ENCODE measurements around the gene SGO2. TPM values are rescaled to one million over a fixed set of nuclear protein-coding genes. Genes with fewer than 3 reads are reported as not detected.
A peak's percentile ranks its signal among the peaks of the same experiment; 100 is the strongest.

The SGO2 gene
- total RNA-seq, 1 donor from 2014 or later = 2.8 TPM

DNA sequence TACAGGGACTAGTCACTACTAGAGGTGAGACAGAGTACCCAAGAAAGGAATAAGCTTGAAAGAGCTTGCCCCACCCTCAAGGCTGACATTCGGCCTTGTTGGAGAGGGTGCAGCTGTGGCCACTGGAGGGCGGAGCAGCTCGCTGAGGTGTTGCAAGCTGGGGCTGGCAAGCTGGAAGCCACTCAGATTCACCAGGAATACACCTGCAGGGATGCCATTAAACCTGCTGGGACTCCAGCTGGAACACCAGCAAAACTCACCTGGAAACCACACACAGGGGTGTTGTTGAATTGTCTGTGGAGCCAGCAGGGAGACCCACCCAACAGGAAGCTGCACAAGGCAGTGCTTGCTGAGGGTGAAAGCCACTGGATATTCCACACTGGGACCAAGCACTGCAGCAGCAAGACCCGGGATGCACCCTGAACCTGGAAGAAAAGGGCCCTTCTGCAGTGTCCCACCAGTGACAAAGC, 42.2 kb upstream of the SGO2 start:
- H3K36me3 ChIP-seq = peaks cover 7% of the 10 kb centered on the region
- no peak overlapping the region for H3K27ac ChIP-seq
- DNase-seq (peak; percentile 71), ATAC-seq (peak; percentile 73 to 85)
- H3K4me3 ChIP-seq = no peak overlapping the region
- peak; percentile 50 for TF ChIP-seq CTCF (IDR thresholded peaks at IDR 0.05)
- H3K9me3 ChIP-seq = no peaks in the 10 kb centered on the region
- intact Hi-C loops (cut with DNase I) = loop anchor here (5.0 kb wide), 1 partner anchor 501 kb away; no protein-coding TSS in a partner anchor
- peaks cover 10% of the 10 kb centered on the region for H3K4me1 ChIP-seq
- no peaks in the 10 kb centered on the region for H3K27me3 ChIP-seq (ENCODE audit: low read depth)

GRCh38 chr2:200484934-200485333, 41.1 kb upstream of the SGO2 start:
- peaks cover 5% of the 10 kb centered on the region for H3K4me1 ChIP-seq
- ATAC-seq (no peak), DNase-seq (no peak)
- no peaks in the 10 kb centered on the region for H3K27me3 ChIP-seq (ENCODE audit: low read depth)
- H3K9me3 ChIP-seq = no peaks in the 10 kb centered on the region
- H3K36me3 ChIP-seq = peaks cover 12% of the 10 kb centered on the region
- no peak for TF ChIP-seq CTCF (IDR thresholded peaks at IDR 0.05)
- H3K27ac ChIP-seq = no peak overlapping the region
- intact Hi-C loops (cut with DNase I) = loop anchor here (5.0 kb wide), 1 partner anchor 503 kb away; no protein-coding TSS in a partner anchor
- no peak overlapping the region for H3K4me3 ChIP-seq

DNA sequence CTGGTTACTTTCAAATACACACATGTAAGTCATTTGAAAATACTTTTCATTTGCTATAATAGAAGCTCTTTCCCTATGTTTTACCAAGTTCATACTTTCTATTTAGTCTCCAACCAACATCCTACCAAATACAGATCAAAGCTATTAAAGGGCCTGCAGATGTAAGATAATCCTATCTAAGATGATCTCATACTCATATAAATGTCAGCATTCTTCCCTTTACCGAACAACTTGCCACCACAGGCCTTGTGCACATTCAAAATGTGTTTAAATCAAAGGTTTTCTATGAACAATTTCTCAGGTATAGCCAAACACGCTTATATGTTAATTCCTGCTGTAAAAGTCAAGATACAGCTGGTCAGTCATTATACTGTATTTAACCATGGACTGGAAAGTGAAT, 39.5 kb upstream of the SGO2 start:
- peaks cover under 1% of the 10 kb centered on the region for H3K4me1 ChIP-seq
- no peak for TF ChIP-seq CTCF (IDR thresholded peaks at IDR 0.05)
- no peak overlapping the region for H3K27ac ChIP-seq
- no peak for DNase-seq
- no peak overlapping the region for H3K4me3 ChIP-seq
- no peaks in the 10 kb centered on the region for H3K9me3 ChIP-seq
- H3K36me3 ChIP-seq = peaks cover 28% of the 10 kb centered on the region
- intact Hi-C loops (cut with DNase I) = no loop called here
- no peak for ATAC-seq
- H3K27me3 ChIP-seq (ENCODE audit: low read depth) = no peaks in the 10 kb centered on the region

DNA sequence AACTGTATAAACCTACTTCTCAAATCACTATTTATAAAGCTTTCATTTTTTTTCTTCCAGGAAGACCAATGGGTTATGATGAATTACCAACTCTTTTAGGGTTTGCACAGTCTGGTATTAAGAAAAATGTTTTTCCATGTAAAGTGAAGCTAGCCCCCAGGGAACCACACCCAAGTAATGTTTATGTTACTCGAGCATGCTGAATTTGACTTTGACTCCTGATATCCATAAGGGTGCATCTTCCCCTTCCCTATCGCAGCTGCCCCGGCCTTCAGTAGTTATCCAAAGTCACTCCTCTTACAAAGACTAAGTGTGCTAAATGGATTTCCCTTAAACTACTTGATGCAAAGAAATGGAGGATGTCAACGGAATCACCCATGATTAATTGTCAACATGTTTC, 37.8 kb upstream of the SGO2 start:
- DNase-seq (no peak), ATAC-seq (no peak)
- Histone ChIP-seq H3K4me3 (no peak overlapping the region), H3K4me1 (no peaks in the 10 kb centered on the region), H3K27me3 (ENCODE audit: low read depth) (no peaks in the 10 kb centered on the region), H3K36me3 (peaks cover 44% of the 10 kb centered on the region), H3K9me3 (no peaks in the 10 kb centered on the region), H3K27ac (no peak overlapping the region)
- TF ChIP-seq CTCF (IDR thresholded peaks at IDR 0.05) = no peak
- intact Hi-C loops (cut with DNase I) = no loop called here

GRCh38 chr2:200490001-200490400, 36.0 kb upstream of the SGO2 start:
- Histone ChIP-seq H3K4me1 (no peaks in the 10 kb centered on the region), H3K9me3 (no peaks in the 10 kb centered on the region), H3K27ac (no peak overlapping the region), H3K27me3 (ENCODE audit: low read depth) (no peaks in the 10 kb centered on the region), H3K4me3 (no peak overlapping the region), H3K36me3 (peaks cover 55% of the 10 kb centered on the region)
- DNase-seq (no peak), ATAC-seq (no peak)
- TF ChIP-seq CTCF (IDR thresholded peaks at IDR 0.05) = no peak
- intact Hi-C loops (cut with DNase I) = no loop called here

GRCh38 chr2:200492656-200493055, 33.4 kb upstream of the SGO2 start:
- no peak for ATAC-seq
- Histone ChIP-seq H3K27ac (no peak overlapping the region), H3K9me3 (no peaks in the 10 kb centered on the region), H3K4me1 (no peaks in the 10 kb centered on the region), H3K27me3 (ENCODE audit: low read depth) (no peaks in the 10 kb centered on the region), H3K36me3 (peaks cover 81% of the 10 kb centered on the region), H3K4me3 (no peak overlapping the region)
- DNase-seq = no peak
- intact Hi-C loops (cut with DNase I) = no loop called here
- TF ChIP-seq CTCF (IDR thresholded peaks at IDR 0.05) = no peak
